SK-N-SH treated with all-trans-retinoic acid at 6 μM for 48 hours (cell line): ENCODE results near the gene GPHN.
"Not testable (repeated sequence)": the region's sequence is repeated elsewhere in the genome, so short reads cannot be mapped to it uniquely, and the experiment has no call there.

Experiments used
- ATAC-seq: fragments of 200-7000 bp; cut with Tn5 transposase; 3 replicates; pipeline ENCODE4 v1.9.1; 2020; ENCODE audit warnings: mild to moderate bottlenecking, moderate library complexity
- ARNTL ChIP-seq: fragments of 450-650 bp; formaldehyde crosslinking; IDR thresholded peaks from 2 replicates; pipeline ENCODE4 v1.5.0; 2020; ENCODE audit warnings: low read depth, mild to moderate bottlenecking, moderate library complexity, borderline replicate concordance
- BACH2 ChIP-seq: fragments of 250-450 bp; sonication (Bioruptor Pico); IDR thresholded peaks from 2 replicates; pipeline ENCODE4 v1.9.0; 2021; ENCODE audit warnings: mild to moderate bottlenecking, borderline replicate concordance
- CREB5 ChIP-seq: fragments of 250-450 bp; sonication (Bioruptor Pico); IDR thresholded peaks from 2 replicates; pipeline ENCODE4 v1.5.1; 2020; ENCODE audit warnings: low read depth, mild to moderate bottlenecking, moderate library complexity
- CSDC2 ChIP-seq: fragments of 250-450 bp; sonication (Bioruptor Pico); IDR thresholded peaks from 2 replicates; pipeline ENCODE4 v1.5.0; 2020; ENCODE audit warnings: mild to moderate bottlenecking, moderate library complexity
- CSRNP3 ChIP-seq: fragments of 250-450 bp; sonication (Bioruptor Pico); IDR thresholded peaks from 2 replicates; pipeline ENCODE4 v1.5.1; 2021; ENCODE audit warnings: mild to moderate bottlenecking, moderate library complexity
- ESRRG ChIP-seq: fragments of 250-450 bp; sonication (Bioruptor Pico); IDR thresholded peaks from 2 replicates; pipeline ENCODE4 v1.6.1; 2021; ENCODE audit warnings: mild to moderate bottlenecking
- GLIS3 ChIP-seq: fragments of 250-450 bp; sonication (Bioruptor Pico); IDR thresholded peaks from 2 replicates; pipeline ENCODE4 v1.5.0; 2020; ENCODE audit warnings: mild to moderate bottlenecking, moderate library complexity
- ISL1 ChIP-seq: fragments of 250-450 bp; sonication (Bioruptor Pico); IDR thresholded peaks from 2 replicates; pipeline ENCODE4 v2.1.2; 2022; ENCODE audit warnings: mild to moderate bottlenecking, moderate library complexity
- OSR1 ChIP-seq: fragments of 250-450 bp; sonication (Bioruptor Pico); IDR thresholded peaks from 2 replicates; pipeline ENCODE4 v1.8.0; 2022; ENCODE audit warnings: moderate library complexity, mild to moderate bottlenecking, inconsistent platforms
- PATZ1 ChIP-seq: fragments of 250-450 bp; sonication (Bioruptor Pico); IDR thresholded peaks from 2 replicates; pipeline ENCODE4 v1.8.0; 2020; ENCODE audit warnings: mild to moderate bottlenecking, moderate library complexity, borderline replicate concordance
- POU6F1 ChIP-seq: fragments of 250-450 bp; sonication (Bioruptor Pico); IDR thresholded peaks from 2 replicates; pipeline ENCODE4 v1.8.0; 2021; ENCODE audit warnings: low read depth, mild to moderate bottlenecking, moderate library complexity, borderline replicate concordance
- PPARA ChIP-seq: fragments of 250-450 bp; sonication (Bioruptor Pico); IDR thresholded peaks from 2 replicates; pipeline ENCODE4 v1.5.0; 2020; ENCODE audit warnings: mild to moderate bottlenecking, borderline replicate concordance
- RARB ChIP-seq: fragments of 250-450 bp; sonication (Bioruptor Pico); IDR thresholded peaks from 2 replicates; pipeline ENCODE4 v1.8.0; 2021; ENCODE audit warnings: mild to moderate bottlenecking, moderate library complexity
- SNAI2 ChIP-seq: fragments of 250-450 bp; sonication (Bioruptor Pico); IDR thresholded peaks from 2 replicates; pipeline ENCODE4 v1.5.0; 2020; ENCODE audit warnings: mild to moderate bottlenecking, moderate library complexity
- TCF4 ChIP-seq: fragments of 250-450 bp; sonication (Bioruptor Pico); IDR thresholded peaks from 2 replicates; pipeline ENCODE4 v1.8.0; 2021; ENCODE audit warnings: mild to moderate bottlenecking, moderate library complexity, borderline replicate concordance
- TSHZ2 ChIP-seq: fragments of 250-450 bp; sonication (Bioruptor Pico); IDR thresholded peaks from 2 replicates; pipeline ENCODE4 v1.5.0; 2020; ENCODE audit warnings: mild to moderate bottlenecking, moderate library complexity
- ZC3H10 ChIP-seq: fragments of 250-450 bp; sonication (Bioruptor Pico); IDR thresholded peaks from 2 replicates; pipeline ENCODE4 v1.5.1; 2021; ENCODE audit warnings: mild to moderate bottlenecking, moderate library complexity
- ZFP3 ChIP-seq: fragments of 250-450 bp; sonication (Bioruptor Pico); IDR thresholded peaks from 2 replicates; pipeline ENCODE4 v1.5.0; 2020; ENCODE audit warnings: mild to moderate bottlenecking, moderate library complexity
- ZFP30 ChIP-seq: fragments of 450-650 bp; formaldehyde crosslinking; IDR thresholded peaks from 2 replicates; pipeline ENCODE4 v1.5.0; 2022; ENCODE audit warnings: mild to moderate bottlenecking, moderate library complexity
- ZNF565 ChIP-seq: fragments of 450-650 bp; formaldehyde crosslinking; conservative IDR thresholded peaks from 2 replicates; pipeline ENCODE4 v1.5.0; 2020; ENCODE audit warnings: low read depth, mild to moderate bottlenecking, moderate library complexity
- ZNF8 ChIP-seq: fragments of 450-650 bp; formaldehyde crosslinking; IDR thresholded peaks from 2 replicates; pipeline ENCODE4 v1.5.0; 2020; ENCODE audit warnings: mild to moderate bottlenecking, moderate library complexity

Gene GPHN

GRCh38 chr14:67060546-67060945 is 552.6 kb downstream of the GPHN start:
- TF ChIP-seq ZC3H10 (CRISPR knock-in tag) (no peak), SNAI2 (CRISPR knock-in tag) (no peak), TSHZ2 (CRISPR knock-in tag) (no peak), POU6F1 (CRISPR knock-in tag) (no peak), ARNTL (CRISPR knock-in tag) (no peak), OSR1 (CRISPR knock-in tag) (no peak), CSRNP3 (CRISPR knock-in tag) (no peak), RARB (CRISPR knock-in tag) (no peak), ZNF8 (CRISPR knock-in tag) (no peak), CREB5 (CRISPR knock-in tag) (no peak), ISL1 (CRISPR knock-in tag) (no peak), PATZ1 (CRISPR knock-in tag) (no peak), ZNF565 (CRISPR knock-in tag) (no peak), PPARA (CRISPR knock-in tag) (no peak), TCF4 (no peak)
- ATAC-seq: no peak

- ATAC-seq: not testable (repeated sequence)
Measured at GRCh38 chr14:67067070-67067814, 559.3 kb downstream of the GPHN start.

GRCh38 chr14:67068251-67068650 is 560.3 kb downstream of the GPHN start:
- no peak for ATAC-seq
- 0 out of 2 replicates have a peak, but pooled peaks have one; percentile 9 for TF ChIP-seq ISL1 (CRISPR knock-in tag)
- TF ChIP-seq RARB (CRISPR knock-in tag): no peak

GRCh38 chr14:67071506-67071905 is 563.6 kb downstream of the GPHN start:
- no peak for ATAC-seq
- TF ChIP-seq CSRNP3 (CRISPR knock-in tag) (no peak), CREB5 (CRISPR knock-in tag) (no peak), ZNF565 (CRISPR knock-in tag) (no peak), ZFP3 (CRISPR knock-in tag) (no peak), ESRRG (CRISPR knock-in tag) (no peak), PPARA (CRISPR knock-in tag) (no peak), CSDC2 (CRISPR knock-in tag) (no peak), OSR1 (CRISPR knock-in tag) (no peak), PATZ1 (CRISPR knock-in tag) (no peak), BACH2 (CRISPR knock-in tag) (no peak), SNAI2 (CRISPR knock-in tag) (no peak), GLIS3 (CRISPR knock-in tag) (no peak), ARNTL (CRISPR knock-in tag) (no peak), ZFP30 (CRISPR knock-in tag) (no peak), RARB (CRISPR knock-in tag) (no peak)
- TF ChIP-seq, all 23 proteins: peak for 0
